ENCODE data around the gene RBBP5.

RBBP5 gene

GRCh38 chr1:205041998-205042910 is 79.5 kb downstream of the RBBP5 start:
- no peak overlapping the region for H2AFZ ChIP-seq (ENCODE audit: low read depth)
- H3K4me1 ChIP-seq (ENCODE audit: low read depth, poor library complexity, severe bottlenecking): no peaks in the 10 kb centered on the region
- H3K27ac ChIP-seq: no peak overlapping the region
- H3K4me2 ChIP-seq: no peak overlapping the region
- H4K20me1 ChIP-seq (ENCODE audit: insufficient read depth): no peaks in the 10 kb centered on the region
- H3K4me3 ChIP-seq (IDR thresholded peaks at IDR 0.05; ENCODE audit: insufficient read depth, low read depth, low read length): no peak overlapping the region
- no peaks in the 10 kb centered on the region for H3K36me3 ChIP-seq (ENCODE audit: insufficient read depth)
- no peak for TF ChIP-seq CTCF (conservative IDR thresholded peaks at IDR 0.05; ENCODE audit: low read depth, low read length)
- no peak overlapping the region for H3K9ac ChIP-seq
- peaks cover 77% of the 10 kb centered on the region for H3K27me3 ChIP-seq (ENCODE audit: insufficient read depth, low read depth)
- no peaks in the 10 kb centered on the region for H3K79me2 ChIP-seq (ENCODE audit: insufficient read depth, low read depth)

GRCh38 chr1:205041001-205041715 is 80.6 kb downstream of the RBBP5 start:
- H3K9ac ChIP-seq: no peak overlapping the region
- H3K27ac ChIP-seq: no peak overlapping the region
- H3K27me3 ChIP-seq (ENCODE audit: insufficient read depth, low read depth): peaks cover 66% of the 10 kb centered on the region
- H3K4me1 ChIP-seq (ENCODE audit: low read depth, poor library complexity, severe bottlenecking): no peaks in the 10 kb centered on the region
- no peak for TF ChIP-seq CTCF (conservative IDR thresholded peaks at IDR 0.05; ENCODE audit: low read depth, low read length)
- no peak overlapping the region for H3K4me2 ChIP-seq
- H3K36me3 ChIP-seq (ENCODE audit: insufficient read depth): no peaks in the 10 kb centered on the region
- H3K4me3 ChIP-seq (IDR thresholded peaks at IDR 0.05; ENCODE audit: insufficient read depth, low read depth, low read length): no peak overlapping the region
- no peak overlapping the region for H2AFZ ChIP-seq (ENCODE audit: low read depth)
- H4K20me1 ChIP-seq (ENCODE audit: insufficient read depth): no peaks in the 10 kb centered on the region
- no peaks in the 10 kb centered on the region for H3K79me2 ChIP-seq (ENCODE audit: insufficient read depth, low read depth)

- no peaks in the 10 kb centered on the region for H3K79me2 ChIP-seq (ENCODE audit: insufficient read depth, low read depth)
- no peak overlapping the region for H3K9ac ChIP-seq
- H3K4me1 ChIP-seq (ENCODE audit: low read depth, poor library complexity, severe bottlenecking): no peaks in the 10 kb centered on the region
- no peaks in the 10 kb centered on the region for H3K36me3 ChIP-seq (ENCODE audit: insufficient read depth)
- no peak overlapping the region for H3K27ac ChIP-seq
- H4K20me1 ChIP-seq (ENCODE audit: insufficient read depth): no peaks in the 10 kb centered on the region
- H3K4me3 ChIP-seq (IDR thresholded peaks at IDR 0.05; ENCODE audit: insufficient read depth, low read depth, low read length): no peak overlapping the region
- no peak for TF ChIP-seq CTCF (conservative IDR thresholded peaks at IDR 0.05; ENCODE audit: low read depth, low read length)
- H3K4me2 ChIP-seq: no peak overlapping the region
- H2AFZ ChIP-seq (ENCODE audit: low read depth): no peak overlapping the region
- H3K27me3 ChIP-seq (ENCODE audit: insufficient read depth, low read depth): peaks cover 43% of the 10 kb centered on the region
Measured at GRCh38 chr1:205038132-205038786, 83.5 kb downstream of the RBBP5 start.

- H2AFZ ChIP-seq (ENCODE audit: low read depth): no peak overlapping the region
- no peak overlapping the region for H3K9ac ChIP-seq
- H3K36me3 ChIP-seq (ENCODE audit: insufficient read depth): no peaks in the 10 kb centered on the region
- no peaks in the 10 kb centered on the region for H4K20me1 ChIP-seq (ENCODE audit: insufficient read depth)
- H3K4me1 ChIP-seq (ENCODE audit: low read depth, poor library complexity, severe bottlenecking): no peaks in the 10 kb centered on the region
- no peak overlapping the region for H3K4me3 ChIP-seq (IDR thresholded peaks at IDR 0.05; ENCODE audit: insufficient read depth, low read depth, low read length)
- H3K79me2 ChIP-seq (ENCODE audit: insufficient read depth, low read depth): no peaks in the 10 kb centered on the region
- no peak overlapping the region for H3K27ac ChIP-seq
- no peak for TF ChIP-seq CTCF (conservative IDR thresholded peaks at IDR 0.05; ENCODE audit: low read depth, low read length)
- H3K4me2 ChIP-seq: no peak overlapping the region
- peaks cover 44% of the 10 kb centered on the region for H3K27me3 ChIP-seq (ENCODE audit: insufficient read depth, low read depth)
Measured at GRCh38 chr1:205037539-205037938, 84.2 kb downstream of the RBBP5 start.
